K562 (cell line): ENCODE measurements around the gene RPL9. TPM values are rescaled to one million over a fixed set of nuclear protein-coding genes. Genes with fewer than 3 reads are reported as not detected.

Experiments used
- CXXC5 ChIP-seq: fragments of 250-450 bp; sonication (Bioruptor Pico); IDR thresholded peaks from 2 replicates; pipeline ENCODE4 v1.8.0; 2022; ENCODE audit warnings: inconsistent platforms, mild to moderate bottlenecking, moderate library complexity
- MYBL2 ChIP-seq, 2 experiments: fragments of 450-650 bp in 1 of 2; sonication (generic) in 1 of 2; formaldehyde crosslinking in 1 of 2; IDR thresholded peaks; 2 replicates each; pipeline versions ENCODE4 v1.6.1 to v1.8.1; 2017 to 2022; ENCODE audit warnings: borderline replicate concordance in 1 of 2, inconsistent platforms in 1 of 2, low read depth in 1 of 2, mild to moderate bottlenecking in 1 of 2, missing genetic modification reagents in 1 of 2, moderate library complexity in 1 of 2
- NEUROD1 ChIP-seq: fragments of 150-350 bp; IDR thresholded peaks from 2 replicates; pipeline ENCODE4 v1.6.1; 2014; ENCODE audit warnings: borderline replicate concordance, low read length, low read depth; ENCODE audit not compliant: partially characterized antibody
- NFYB ChIP-seq: IDR thresholded peaks from 2 replicates; pipeline ENCODE4 v1.6.1; 2011; ENCODE audit warnings: mild to moderate bottlenecking, moderate library complexity; ENCODE audit not compliant: insufficient read length; ENCODE audit errors: extremely low read depth
- POLR2A ChIP-seq: fragments of 450-650 bp; conservative IDR thresholded peaks from 2 replicates; pipeline ENCODE4 v1.6.1; 2016
- THRA ChIP-seq: fragments of 450-650 bp; IDR thresholded peaks from 2 replicates; pipeline ENCODE4 v1.6.1; 2017; ENCODE audit warnings: mild to moderate bottlenecking, moderate library complexity
- ZBTB2 ChIP-seq: fragments of 450-650 bp; IDR thresholded peaks from 2 replicates; pipeline ENCODE4 v1.6.1; 2016; ENCODE audit warnings: antibody characterized with exemption
- polyA plus RNA-seq, 8 experiments: library from polyadenylated mRNA; depleted of rRNA in 4 of 8; stranded (reverse) in 5 of 8; unstranded in 3 of 8; fragments of >200 nt; fragmentation: Nextera tagmentation in 2 of 8; fragmentation: Illumina TruSeq in 1 of 8; extraction: Ambion mirVana in 2 of 8; extraction: Trizol in 1 of 8; gene quantifications; 2 replicates each; pipeline versions ENCODE4 v1.2.1 to v1.2.3, GENCODE V29; 2011 to 2014; ENCODE audit warnings: inconsistent platforms in 1 of 8, missing spikeins in 1 of 8
- total RNA-seq, 7 experiments: library from RNA; depleted of rRNA in 6 of 7; stranded (reverse); fragments of >200 nt in 6 of 7; fragmentation: Illumina TruSeq in 2 of 7; extraction: Trizol in 2 of 7; gene quantifications; 2 replicates each; pipeline versions ENCODE4 v1.2.1 to v1.2.3, GENCODE V29; 2011 to 2021; ENCODE audit warnings: low replicate concordance in 1 of 7
- TF ChIP-seq, protein P1 (sequence below): IDR thresholded peaks from 3 replicates; pipeline ENCODE4 v1.6.1; 2011; ENCODE audit warnings: borderline replicate concordance, mild to moderate bottlenecking; ENCODE audit not compliant: insufficient read length, insufficient read depth
- TF ChIP-seq, protein P2 (sequence below): fragments of 250-450 bp; sonication (Bioruptor Pico); IDR thresholded peaks from 2 replicates; pipeline ENCODE4 v1.4.0; 2020

RPL9 gene
- total and polyA plus RNA-seq, 9 of the 15 experiments (the other 6 are each of a cell fraction or from before 2014, with no cell fraction given): 1,925 to 5,178 (median 3,033) TPM

DNA sequence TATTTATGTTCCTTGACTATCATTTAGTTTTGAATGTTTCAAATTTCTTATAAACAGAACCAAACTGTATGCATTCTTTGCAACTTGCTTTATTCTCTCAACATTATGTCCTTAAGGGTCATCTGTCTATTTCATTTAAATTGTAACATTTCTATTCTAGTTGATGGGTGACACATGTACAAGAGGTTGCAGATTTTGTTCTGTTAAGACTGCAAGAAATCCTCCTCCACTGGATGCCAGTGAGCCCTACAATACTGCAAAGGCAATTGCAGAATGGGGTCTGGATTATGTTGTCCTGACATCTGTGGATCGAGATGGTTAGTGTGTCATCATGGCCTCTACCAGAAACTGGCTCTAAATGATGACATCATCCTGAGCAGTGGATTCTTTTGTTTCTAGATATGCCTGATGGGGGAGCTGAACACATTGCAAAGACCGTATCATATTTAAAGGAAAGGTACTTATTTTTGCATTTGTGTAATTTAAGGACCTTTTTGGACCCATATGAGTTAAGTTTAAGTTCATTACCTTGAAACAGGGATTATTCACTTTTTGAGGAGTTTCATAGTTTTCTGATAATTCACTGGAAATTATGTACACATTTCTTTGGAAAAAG, 6.3 kb upstream of the RPL9 start (continued):
- TF ChIP-seq ZBTB2 (no peak), THRA (0 out of 2 replicates have a peak, but pooled peaks have one; percentile 28), MYBL2 (IDR thresholded peaks at IDR 0.05; ENCODE audit: low read depth) (no peak), MYBL2 (CRISPR knock-in tag; IDR thresholded peaks at IDR 0.05; ENCODE audit: borderline replicate concordance) (no peak), CXXC5 (CRISPR knock-in tag) (peak; percentile 10; the same call in 1 of the 2 replicates), NEUROD1 (no peak), POLR2A (0 out of 2 replicates have a peak, but pooled peaks have one; percentile 33), NFYB (no peak)
- TF ChIP-seq, protein P1, sequence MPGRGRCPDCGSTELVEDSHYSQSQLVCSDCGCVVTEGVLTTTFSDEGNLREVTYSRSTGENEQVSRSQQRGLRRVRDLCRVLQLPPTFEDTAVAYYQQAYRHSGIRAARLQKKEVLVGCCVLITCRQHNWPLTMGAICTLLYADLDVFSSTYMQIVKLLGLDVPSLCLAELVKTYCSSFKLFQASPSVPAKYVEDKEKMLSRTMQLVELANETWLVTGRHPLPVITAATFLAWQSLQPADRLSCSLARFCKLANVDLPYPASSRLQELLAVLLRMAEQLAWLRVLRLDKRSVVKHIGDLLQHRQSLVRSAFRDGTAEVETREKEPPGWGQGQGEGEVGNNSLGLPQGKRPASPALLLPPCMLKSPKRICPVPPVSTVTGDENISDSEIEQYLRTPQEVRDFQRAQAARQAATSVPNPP: no peak
- TF ChIP-seq, protein P2, sequence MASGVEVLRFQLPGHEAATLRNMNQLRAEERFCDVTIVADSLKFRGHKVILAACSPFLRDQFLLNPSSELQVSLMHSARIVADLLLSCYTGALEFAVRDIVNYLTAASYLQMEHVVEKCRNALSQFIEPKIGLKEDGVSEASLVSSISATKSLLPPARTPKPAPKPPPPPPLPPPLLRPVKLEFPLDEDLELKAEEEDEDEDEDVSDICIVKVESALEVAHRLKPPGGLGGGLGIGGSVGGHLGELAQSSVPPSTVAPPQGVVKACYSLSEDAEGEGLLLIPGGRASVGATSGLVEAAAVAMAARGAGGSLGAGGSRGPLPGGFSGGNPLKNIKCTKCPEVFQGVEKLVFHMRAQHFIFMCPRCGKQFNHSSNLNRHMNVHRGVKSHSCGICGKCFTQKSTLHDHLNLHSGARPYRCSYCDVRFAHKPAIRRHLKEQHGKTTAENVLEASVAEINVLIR: peak; percentile 75
- TF ChIP-seq, all 486 proteins: peak for 72
